ENCODE measurements around the gene DNAJC22.
"Not testable (repeated sequence)": the region's sequence is repeated elsewhere in the genome, so short reads cannot be mapped to it uniquely, and the experiment has no call there.

DNAJC22 gene

GRCh38 chr12:49314811-49315210, 31.9 kb upstream of the DNAJC22 start:
- Histone ChIP-seq H3K79me2 (ENCODE audit: insufficient read depth, low read length) (no peaks in the 10 kb centered on the region), H3K9me3 (ENCODE audit: insufficient read depth, low read length) (no peaks in the 10 kb centered on the region), H3K9ac (ENCODE audit: low read length) (no peak overlapping the region), H3K9me2 (replicated peaks; ENCODE audit: insufficient read depth, low read length) (no peaks in the 10 kb centered on the region), H2AFZ (ENCODE audit: low read depth, low read length, severe bottlenecking) (no peak overlapping the region), H3K4me2 (ENCODE audit: low read depth, low read length, poor library complexity, severe bottlenecking) (no peak overlapping the region), H3K4me3 (ENCODE audit: insufficient read depth, low read length, poor library complexity, severe bottlenecking) (no peak overlapping the region), H4K20me1 (ENCODE audit: low read depth, low read length) (no peaks in the 10 kb centered on the region), H3K27me3 (ENCODE audit: low read length) (no peaks in the 10 kb centered on the region), H3K36me3 (ENCODE audit: low read length) (no peaks in the 10 kb centered on the region), H3K27ac (ENCODE audit: low read depth, low read length) (no peak overlapping the region), H3F3A (ENCODE audit: insufficient read depth) (no peaks in the 10 kb centered on the region)
- TF ChIP-seq CTCF (IDR thresholded peaks at IDR 0.05; ENCODE audit: insufficient read depth, low read length, poor library complexity, severe bottlenecking) (no peak), EZH2phosphoT487 (conservative IDR thresholded peaks at IDR 0.05; ENCODE audit: low read length) (no peak)

GRCh38 chr12:49317118-49317517, 29.6 kb upstream of the DNAJC22 start:
- H3K79me2 ChIP-seq (ENCODE audit: insufficient read depth, low read length); H3K4me3 ChIP-seq (ENCODE audit: insufficient read depth, low read length, poor library complexity, severe bottlenecking); H3K27ac ChIP-seq (ENCODE audit: low read depth, low read length); H3K4me2 ChIP-seq (ENCODE audit: low read depth, low read length, poor library complexity, severe bottlenecking); H3K36me3 ChIP-seq (ENCODE audit: low read length); H3K9me3 ChIP-seq (ENCODE audit: insufficient read depth, low read length); H3F3A ChIP-seq (ENCODE audit: insufficient read depth); H3K27me3 ChIP-seq (ENCODE audit: low read length); H3K9ac ChIP-seq (ENCODE audit: low read length); H3K9me2 ChIP-seq (replicated peaks; ENCODE audit: insufficient read depth, low read length); H2AFZ ChIP-seq (ENCODE audit: low read depth, low read length, severe bottlenecking); H4K20me1 ChIP-seq (ENCODE audit: low read depth, low read length): not testable (repeated sequence)

GRCh38 chr12:49320411-49321103, 26.1 kb upstream of the DNAJC22 start:
- H3K9ac ChIP-seq (ENCODE audit: low read length); H3K27me3 ChIP-seq (ENCODE audit: low read length); H4K20me1 ChIP-seq (ENCODE audit: low read depth, low read length); H3F3A ChIP-seq (ENCODE audit: insufficient read depth); H3K36me3 ChIP-seq (ENCODE audit: low read length); H3K27ac ChIP-seq (ENCODE audit: low read depth, low read length); H2AFZ ChIP-seq (ENCODE audit: low read depth, low read length, severe bottlenecking); H3K9me2 ChIP-seq (replicated peaks; ENCODE audit: insufficient read depth, low read length); H3K4me3 ChIP-seq (ENCODE audit: insufficient read depth, low read length, poor library complexity, severe bottlenecking); H3K4me2 ChIP-seq (ENCODE audit: low read depth, low read length, poor library complexity, severe bottlenecking); H3K9me3 ChIP-seq (ENCODE audit: insufficient read depth, low read length): not testable (repeated sequence)
- H3K79me2 ChIP-seq (ENCODE audit: insufficient read depth, low read length), result peaks cover 15% of the 10 kb centered on the region

GRCh38 chr12:49322367-49322707, 24.4 kb upstream of the DNAJC22 start:
- Histone ChIP-seq H3K4me2 (ENCODE audit: low read depth, low read length, poor library complexity, severe bottlenecking) (peak overlapping the region; percentile 72), H3K36me3 (ENCODE audit: low read length) (no peaks in the 10 kb centered on the region), H3K9me3 (ENCODE audit: insufficient read depth, low read length) (no peaks in the 10 kb centered on the region), H3K27me3 (ENCODE audit: low read length) (no peaks in the 10 kb centered on the region), H3K27ac (ENCODE audit: low read depth, low read length) (peak overlapping the region; percentile 29; the same call in 1 of the 2 replicates), H2AFZ (ENCODE audit: low read depth, low read length, severe bottlenecking) (peak overlapping the region; percentile 82), H3K9ac (ENCODE audit: low read length) (peak overlapping the region; percentile 88), H3K79me2 (ENCODE audit: insufficient read depth, low read length) (peaks cover 15% of the 10 kb centered on the region), H3F3A (ENCODE audit: insufficient read depth) (no peaks in the 10 kb centered on the region; the same call in 1 of the 2 replicates), H3K9me2 (replicated peaks; ENCODE audit: insufficient read depth, low read length) (no peaks in the 10 kb centered on the region), H4K20me1 (ENCODE audit: low read depth, low read length) (no peaks in the 10 kb centered on the region), H3K4me3 (ENCODE audit: insufficient read depth, low read length, poor library complexity, severe bottlenecking) (peak overlapping the region; percentile 68)
- no peak for TF ChIP-seq EZH2phosphoT487 (conservative IDR thresholded peaks at IDR 0.05; ENCODE audit: low read length)
- TF ChIP-seq CTCF (IDR thresholded peaks at IDR 0.05; ENCODE audit: insufficient read depth, low read length, poor library complexity, severe bottlenecking), result no peak
